HG03565 (cell line): Measurements from ENCODE around the gene PCMTD2.
"Not testable (repeated sequence)": the region's sequence is repeated elsewhere in the genome, so short reads cannot be mapped to it uniquely, and the experiment has no call there.

Experiments used
- ATAC-seq: cut with Tn5 transposase; IDR thresholded peaks from one replicate; pipeline ENCODE4 v1.9.1; 2021; ENCODE audit warnings: mild to moderate bottlenecking, moderate library complexity; ENCODE audit not compliant: unreplicated experiment

PCMTD2 gene

DNA sequence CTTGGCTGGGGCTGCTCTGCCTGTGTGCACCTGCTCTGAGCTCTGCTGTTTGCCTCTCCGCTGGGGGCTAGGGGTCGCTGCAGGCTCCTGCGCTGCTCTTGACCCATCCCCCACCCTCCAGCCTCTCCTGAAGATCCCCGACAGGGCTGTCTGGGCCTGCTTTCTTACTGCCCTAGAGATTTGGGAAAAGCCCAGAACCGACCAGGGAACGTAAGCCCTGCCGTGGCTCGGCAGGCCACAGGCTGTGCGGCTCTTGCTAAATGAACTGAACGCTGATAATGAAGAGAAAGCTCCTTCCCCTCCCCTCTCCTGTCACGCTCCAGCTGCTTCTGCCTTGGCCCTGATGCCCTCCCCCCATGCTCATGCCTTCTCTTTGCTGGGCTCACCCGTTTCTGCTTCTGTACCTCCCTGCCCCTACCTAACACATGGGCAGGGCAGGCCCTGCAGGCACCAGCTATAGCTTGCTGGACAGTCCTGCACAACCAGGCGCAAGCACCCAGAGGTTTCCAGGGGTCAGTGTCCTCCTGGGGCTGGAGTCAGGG, 32.0 kb upstream of the PCMTD2 start:
- ATAC-seq: no peak

DNA sequence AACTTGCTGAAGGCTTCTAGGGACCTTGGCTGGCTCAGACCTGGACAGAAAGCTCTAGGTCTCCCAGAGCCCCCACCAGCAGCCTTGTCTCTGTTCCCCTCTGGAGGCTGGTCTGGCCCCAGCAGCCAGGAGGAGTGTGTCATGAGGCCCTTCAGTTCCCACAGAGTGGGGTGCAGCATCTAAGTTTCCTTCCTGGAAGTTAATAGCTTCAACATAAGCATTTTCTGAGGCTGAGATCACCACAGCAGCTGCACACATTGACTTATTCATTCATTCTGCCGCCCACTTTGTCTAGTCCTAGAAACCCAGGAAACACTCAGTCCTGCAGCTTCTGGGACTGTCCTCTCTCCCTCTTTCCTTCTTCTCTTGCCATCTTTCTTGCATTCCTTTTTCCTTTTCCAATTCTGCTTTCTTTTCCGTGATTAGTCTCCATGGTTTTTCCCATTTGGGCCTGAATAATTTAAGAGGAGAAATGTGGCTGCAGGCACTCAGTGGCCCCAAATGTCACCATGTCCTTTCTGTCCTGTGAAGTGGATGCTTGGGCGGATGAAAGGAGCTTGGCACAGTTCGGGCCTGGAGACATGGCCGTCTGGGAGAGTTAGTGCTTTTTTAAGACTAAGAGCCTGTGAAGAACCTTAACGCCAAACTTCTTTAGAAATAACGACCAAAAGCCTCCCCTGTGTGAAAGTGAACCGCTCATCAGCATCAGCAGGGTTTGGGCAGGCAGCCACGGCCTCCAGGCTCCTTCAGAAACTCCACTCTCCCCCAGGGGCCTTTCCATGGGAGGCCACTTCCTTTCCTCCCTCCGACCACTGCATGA, 31.0 kb upstream of the PCMTD2 start:
- no peak for ATAC-seq

DNA sequence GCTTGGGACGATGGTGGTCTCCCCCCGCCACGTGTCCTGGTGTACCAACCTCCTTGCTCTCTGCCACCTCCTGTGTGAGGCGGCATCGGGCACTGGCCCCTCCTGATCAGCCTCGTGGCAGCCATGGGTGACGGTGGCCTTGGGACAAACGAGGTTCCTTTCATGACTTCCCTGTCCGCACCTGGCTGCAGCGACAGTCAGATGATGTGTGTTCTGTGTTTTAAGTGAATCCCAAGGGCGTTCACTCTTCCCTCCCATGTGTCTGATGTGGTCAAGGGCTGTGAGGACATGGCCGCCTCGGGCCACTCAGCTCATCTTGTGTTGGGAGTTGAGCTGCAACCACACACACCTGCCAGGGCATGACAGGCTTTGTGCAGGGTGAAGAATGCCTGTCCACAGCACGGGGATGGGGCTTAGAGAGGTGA, 30.4 kb upstream of the PCMTD2 start:
- ATAC-seq: no peak

DNA sequence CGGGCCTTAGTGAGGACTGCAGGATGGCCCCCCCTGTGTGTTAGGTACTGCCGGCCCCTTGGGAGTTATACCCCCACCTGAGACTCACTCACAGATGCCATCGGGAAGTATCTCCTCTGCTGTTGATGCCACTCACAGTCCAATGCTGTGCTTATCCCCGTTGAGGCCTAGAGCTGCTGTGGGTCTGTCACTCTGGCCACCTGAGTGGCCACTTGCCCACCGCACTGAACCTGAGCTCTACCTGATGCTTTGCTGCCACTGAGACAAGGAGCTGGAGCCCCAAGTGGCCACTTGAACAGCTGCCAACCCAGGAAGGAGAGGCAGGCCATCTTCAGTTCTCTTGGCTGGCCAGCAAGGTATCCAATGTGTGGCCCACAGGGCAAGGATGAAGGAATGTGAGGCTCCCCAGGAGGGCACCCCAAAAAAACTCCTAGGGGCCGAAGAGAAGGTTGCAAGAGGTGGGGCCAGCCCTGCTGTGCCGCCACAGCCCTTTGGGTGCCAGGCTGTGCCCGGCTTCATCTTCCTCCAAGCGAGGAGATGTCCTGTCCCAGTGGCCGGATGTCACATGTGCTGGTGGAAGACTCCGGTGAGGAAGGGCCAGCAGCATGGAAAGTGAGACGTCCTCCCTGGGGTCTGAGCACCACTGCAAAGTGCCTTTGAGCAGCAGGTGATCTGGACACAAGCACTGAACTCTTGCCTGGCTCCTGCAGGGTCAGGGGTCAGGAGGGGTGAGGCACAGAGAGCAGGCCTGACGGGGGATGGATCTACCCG, 29.5 kb upstream of the PCMTD2 start:
- ATAC-seq: no peak

DNA sequence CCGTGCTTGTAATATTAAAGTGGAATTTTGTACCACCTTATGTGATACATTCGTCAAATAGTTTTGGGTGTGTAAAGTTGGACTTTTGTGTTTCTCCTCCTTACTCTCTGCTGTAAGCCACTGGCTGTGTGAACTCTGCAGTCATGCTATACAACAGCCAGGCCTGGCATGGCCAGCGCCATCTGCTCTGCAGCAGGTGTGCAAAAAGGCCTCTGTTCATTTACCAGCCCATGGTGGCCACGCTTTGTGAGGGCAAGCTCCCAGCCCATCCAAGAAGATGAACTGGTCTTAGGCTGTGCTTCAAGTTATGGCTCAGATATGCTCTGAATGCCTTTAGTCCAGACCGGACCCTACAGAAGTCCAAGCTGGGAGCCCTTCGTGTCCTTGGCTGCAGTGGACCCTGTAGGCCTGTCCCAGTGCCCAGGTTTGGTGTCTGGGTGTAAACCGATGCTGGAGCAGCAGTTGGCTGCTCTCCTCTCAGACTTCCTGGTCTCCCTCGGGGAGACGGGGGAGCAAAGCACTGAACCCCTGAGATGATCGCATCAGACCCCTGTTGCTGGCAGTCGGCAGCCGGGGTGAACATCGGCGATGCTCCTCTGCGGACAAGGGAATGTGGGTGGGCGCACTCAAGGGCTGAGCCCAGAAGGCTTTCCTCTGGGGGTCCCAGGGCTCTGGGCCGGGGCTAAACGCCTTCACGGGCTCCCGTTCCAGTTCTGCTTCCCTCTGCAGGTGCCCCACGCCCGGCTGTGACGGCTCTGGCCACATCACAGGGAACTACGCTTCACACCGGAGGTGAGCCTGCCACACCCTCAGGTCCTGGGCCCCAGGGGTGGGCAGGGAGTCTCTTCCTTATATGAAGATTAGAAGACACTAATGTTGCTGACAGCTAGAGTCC, 28.6 kb upstream of the PCMTD2 start:
- ATAC-seq: no peak

DNA sequence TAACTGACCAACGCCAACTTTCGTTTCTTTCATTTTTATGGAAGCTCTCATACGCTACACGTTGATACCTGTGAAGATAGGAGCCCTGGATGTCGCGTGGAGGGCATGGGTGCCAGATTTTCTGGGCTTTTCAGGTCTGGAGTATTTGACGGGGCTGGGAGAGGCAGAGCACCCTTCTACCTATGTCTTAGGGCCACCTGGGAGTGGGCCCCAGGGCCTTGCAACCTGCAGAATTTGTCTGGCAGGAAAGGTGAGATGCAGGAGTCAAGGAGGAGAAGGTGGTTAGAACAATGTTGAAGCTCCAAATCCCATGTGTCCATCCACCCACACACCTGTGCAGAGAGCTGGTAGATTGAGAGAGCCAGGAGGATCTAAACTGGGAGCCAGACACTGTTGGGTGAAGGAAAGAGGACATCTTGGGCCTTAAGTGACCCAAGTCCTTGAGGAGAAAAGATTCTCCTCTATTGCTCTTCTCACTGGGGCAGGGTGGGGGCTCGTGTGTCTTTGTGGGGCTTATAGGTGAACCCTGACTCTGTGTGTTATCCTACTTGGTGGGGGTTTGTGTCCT, 27.4 kb upstream of the PCMTD2 start:
- no peak for ATAC-seq

DNA sequence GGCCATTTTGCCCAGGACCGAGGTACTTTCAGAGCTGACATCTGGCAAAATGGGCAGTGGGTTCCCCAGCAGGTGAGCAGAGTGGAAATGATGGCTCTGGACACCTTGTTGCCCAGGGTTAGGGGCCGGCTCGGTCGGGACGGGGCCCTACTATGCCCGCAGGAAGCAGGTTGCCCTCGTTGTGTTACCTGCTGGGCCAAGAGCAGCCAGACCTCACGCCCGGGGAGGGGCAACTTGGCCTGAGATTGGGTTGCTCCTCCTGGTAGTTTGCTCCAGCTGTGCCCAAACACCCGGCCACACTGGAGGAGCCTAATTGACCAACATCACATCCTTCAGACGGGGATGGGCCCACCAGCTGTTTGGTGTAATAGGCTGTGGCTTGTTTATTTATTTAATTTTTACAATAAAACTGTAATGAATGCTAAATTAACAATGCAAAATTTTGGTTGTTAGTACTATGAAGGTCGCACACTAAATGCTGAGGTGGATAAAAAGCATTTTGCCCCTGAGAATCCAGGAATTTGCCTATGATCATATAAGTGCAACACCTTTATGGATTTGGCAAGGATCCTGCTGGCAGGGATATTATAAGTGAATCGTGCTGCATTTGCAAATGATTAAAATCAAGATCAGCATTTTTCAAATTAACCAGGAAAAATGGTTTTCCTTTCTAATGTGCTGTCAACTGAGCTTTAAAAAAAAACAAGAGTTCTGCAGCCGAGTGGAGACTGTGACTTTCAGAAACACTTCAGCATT, 26.6 kb upstream of the PCMTD2 start:
- ATAC-seq: no peak

DNA sequence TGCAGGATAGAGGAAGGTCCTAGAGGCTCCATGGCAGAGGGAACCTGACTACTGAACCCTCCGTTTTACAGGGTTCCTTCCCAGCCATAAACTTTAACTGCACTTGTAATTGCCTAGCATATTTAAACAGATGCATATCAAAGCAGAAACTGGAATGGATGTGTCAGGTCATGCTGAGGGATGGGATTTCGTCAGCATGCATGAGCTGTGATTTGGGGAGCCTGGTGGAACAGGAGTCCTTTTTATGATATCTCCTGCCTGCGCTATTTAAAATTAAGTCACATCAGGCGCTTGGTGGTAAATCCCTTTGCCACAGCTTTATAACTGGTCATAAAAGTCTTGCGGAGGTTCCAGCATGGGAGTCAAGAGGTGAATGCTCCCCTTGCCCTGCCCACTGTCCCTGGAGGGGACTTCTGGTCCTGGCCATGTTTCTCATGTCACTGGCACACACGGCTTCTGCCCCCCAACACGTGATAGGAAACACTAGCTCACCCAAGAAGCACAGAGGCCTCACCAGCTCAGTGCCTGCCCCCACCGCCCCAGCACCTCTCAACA, 26.0 kb upstream of the PCMTD2 start:
- ATAC-seq: no peak

DNA sequence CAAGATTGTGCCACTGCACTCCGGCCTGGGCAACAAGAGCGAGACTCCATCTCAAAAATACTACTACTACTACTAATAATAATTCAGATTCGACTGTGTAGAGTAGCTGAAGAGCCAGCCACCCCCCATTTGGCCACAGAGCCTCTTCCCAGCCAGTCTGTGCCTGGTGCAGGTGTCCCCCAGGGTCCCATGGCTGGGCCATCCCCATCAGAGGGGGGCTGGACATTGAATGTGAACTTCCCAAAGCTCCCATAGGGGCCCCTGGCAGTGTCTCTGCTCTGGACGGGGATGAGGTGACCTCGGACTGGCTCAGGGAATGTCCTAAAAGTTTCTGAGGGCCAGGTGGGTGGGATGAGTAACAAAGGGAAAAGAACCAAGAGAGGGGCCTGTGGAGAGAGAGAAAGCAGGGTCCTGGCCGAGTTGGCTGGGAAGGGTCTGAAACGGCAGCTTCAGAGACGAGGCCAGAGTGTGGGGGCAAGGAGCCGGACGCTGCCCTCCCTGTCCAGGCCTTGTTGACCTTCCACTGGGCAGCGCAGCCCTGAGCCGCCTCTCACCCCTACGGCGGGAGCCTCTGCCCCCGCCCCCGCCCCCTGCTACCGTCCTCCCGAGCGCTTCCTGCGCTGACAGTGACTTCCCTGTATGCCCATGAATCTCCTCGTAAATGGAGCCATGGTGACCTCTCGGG, 24.9 kb upstream of the PCMTD2 start:
- no peak for ATAC-seq

DNA sequence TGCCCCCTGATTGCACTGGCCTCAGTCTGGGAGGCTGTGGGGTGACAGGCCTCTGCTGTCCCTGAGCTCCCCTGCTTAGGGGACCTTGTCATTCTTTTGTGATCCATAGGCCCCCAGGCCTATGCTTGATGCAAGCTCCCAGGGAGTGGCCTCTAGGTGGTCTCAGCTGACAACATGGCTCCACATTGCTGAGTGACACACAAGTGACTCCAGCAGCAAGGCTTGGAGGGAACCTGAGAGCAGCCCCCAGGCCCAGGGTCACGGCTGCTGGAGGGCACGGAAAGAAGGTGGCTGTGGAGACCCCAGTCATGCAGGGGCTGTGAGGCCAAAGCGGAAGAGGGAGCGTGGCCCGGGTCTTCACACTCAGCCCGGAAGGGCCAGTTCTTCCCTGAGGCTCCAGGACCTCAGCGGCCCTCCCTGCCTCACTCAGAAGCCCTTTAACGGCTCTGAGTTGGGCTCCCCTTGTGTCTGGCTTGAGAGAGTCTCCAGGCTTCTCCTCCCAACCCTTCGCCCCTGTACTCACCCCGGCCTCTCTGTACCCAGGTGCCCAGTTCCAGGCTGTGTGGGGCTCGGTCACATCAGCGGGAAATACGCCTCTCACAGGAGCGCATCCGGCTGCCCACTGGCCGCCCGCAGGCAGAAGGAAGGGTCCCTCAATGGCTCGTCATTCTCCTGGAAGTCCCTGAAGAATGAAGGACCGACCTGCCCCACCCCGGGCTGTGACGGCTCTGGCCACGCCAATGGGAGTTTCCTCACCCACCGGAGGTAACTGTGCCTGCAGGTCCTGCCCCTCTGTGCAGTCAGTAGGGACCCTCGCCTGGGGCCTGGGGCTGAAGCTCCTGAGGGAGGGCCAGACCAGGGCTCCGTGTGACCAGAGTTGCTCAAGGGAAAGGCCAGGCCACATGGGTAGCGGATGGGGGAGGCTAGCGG, 23.7 kb upstream of the PCMTD2 start:
- ATAC-seq: no peak

DNA sequence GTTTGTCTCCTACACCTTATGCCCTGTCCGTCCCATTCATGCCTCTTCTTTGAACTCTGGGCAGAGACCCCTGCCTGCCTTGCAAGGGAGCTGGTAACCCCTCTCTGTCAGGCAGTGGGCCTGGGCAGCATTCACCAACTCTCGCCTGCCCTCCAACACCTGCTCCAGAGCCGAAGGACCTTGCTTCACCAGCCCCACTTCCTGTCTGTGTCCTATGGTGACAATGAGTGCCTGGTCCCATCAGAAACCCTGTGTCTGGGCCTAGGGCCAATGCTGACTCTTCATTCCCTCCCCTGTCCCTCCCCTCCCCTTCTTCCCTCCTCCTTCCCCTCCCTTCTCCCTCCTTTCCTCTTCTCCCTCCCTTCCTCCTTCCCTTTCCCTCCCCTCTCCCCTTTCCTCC, 22.8 kb upstream of the PCMTD2 start:
- no peak for ATAC-seq

DNA sequence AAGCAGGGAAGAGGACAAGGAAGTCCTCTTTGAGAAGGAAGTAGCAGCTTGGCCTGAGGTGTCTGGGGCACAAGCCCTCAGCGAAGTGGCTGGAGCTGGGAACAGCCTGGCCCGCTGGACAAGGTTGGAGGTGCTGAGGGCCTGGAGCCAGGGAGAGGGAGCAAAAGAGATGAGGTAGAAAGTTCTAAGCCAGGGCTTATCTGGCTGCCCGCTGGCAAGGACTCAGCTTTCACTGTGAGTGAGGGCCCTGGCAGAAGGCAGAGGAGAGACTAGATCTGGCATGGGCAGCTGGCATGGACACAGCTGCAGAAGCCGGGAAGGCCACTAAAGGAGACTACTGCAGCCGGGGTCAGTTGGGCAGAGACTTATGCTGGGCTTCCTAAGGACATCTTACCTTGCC, 21.8 kb upstream of the PCMTD2 start:
- no peak for ATAC-seq

DNA sequence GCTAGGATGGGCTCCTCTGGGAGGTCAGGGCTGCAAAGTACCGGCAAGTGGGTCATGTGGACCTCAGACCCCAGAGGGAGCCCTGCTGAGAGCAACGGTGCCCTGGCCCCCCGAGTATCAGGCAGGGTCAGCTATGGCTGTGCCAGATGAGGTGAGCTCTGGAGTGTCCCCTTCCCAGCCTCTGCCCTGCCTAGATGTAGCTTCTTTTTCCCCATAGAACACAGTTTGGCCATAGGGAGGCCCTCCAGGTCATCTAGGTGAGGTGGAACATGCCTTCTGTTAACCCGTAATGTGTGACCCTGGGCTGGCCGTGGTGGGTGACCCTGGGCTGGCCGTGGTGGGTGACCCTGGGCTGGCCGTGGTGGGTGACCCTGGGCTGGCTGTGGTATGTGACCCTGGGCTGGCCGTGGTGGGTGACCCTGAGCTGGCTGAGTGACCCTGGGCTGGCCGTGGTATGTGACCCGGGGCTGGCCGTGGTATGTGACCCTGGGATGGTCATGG, 21.2 kb upstream of the PCMTD2 start:
- ATAC-seq: no peak

DNA sequence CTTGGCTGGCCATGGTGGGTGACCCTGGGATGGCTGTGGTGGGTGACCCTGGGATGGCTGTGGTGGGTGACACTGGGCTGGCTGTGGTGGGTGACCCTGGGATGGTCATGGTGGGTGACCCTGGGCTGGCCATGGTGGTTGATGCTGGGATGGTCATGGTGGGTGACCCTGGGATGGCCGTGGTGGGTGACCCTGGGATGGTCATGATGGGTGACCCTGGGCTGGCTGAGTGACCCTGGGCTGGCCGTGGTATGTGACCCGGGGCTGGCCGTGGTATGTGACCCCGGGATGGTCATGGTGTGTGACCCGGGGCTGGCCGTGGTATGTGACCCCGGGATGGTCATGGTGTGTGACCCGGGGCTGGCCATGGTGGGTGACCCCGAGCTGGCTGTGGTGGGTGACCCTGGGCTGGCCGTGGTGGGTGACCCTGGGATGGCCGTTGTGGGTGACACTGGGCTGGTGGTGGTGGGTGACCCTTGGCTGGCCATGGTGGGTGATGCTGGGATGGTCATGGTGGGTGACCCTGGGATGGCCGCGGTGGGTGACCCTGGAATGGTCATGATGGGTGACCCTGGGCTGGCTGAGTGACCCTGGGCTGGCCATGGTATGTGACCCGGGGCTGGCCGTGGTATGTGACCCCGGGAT, 20.5 kb upstream of the PCMTD2 start:
- ATAC-seq: not testable (repeated sequence)

DNA sequence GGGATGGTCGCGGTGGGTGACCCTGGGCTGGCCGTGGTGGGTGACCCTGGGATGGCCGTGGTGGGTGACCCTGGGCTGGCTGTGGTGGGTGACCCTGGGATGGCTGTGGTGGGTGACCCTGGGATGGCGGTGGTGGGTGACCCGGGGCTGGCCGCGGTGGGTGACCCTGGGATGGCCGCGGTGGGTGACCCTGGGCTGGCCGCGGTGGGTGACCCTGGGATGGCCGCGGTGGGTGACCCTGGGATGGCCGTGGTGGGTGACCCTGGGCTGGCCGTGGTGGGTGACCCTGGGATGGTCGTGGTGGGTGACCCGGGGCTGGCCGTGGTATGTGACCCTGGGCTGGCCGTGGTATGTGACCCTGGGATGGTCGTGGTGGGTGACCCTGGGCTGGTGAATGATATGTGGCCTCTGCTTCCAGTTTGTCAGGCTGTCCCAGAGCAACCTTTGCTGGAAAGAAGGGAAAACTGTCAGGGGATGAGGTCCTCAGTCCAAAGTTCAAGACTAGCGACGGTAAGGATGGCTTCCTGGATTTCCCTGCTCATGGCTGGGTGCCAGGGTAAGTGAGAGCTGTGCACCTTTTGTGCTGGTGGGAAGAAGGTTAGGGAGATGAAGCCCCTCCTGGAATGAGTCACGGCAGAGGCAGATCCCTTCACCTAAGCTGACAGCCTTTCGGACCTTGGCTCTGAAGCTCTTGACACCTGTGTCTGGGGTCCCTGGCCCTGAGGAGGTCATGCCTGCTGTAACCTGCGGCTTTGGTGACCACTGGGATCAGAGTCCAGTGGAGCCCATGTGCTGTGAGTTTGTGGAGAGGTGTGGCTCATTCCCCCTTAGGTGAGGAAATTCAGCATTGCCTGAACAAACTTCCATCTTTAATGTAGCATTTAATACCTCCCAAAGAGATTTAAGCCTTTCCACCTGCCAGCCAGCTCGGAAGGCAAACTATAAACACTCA, 19.1 kb upstream of the PCMTD2 start:
- no peak for ATAC-seq

DNA sequence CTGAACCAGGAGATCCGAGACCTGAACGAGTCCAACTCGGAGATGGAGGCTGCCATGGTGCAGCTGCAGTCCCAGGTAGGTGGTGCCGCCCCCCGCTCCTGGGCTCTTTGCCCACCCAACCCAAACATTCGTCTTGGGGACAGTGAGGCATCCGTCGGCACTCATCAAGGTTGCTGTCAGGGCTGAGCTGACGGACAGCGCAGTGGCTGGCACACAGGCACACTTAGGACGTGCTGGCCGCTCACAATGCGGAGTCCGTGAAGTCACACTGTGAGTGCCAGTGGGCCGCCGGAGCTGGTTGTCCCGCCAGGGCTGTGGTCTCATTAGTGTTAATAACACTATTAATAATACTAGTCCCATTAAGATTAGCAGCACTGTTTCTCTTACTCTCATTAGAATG, 18.2 kb upstream of the PCMTD2 start:
- no peak for ATAC-seq
